Stimulated activated naive CD4-positive, alpha-beta T cell treated with Interleukin-2 at 50 U/mL for 16 hours (primary cell): ENCODE results near the gene VTN.
A peak's percentile ranks its signal among the peaks of the same experiment; 100 is the strongest.

Experiments used
- DNase-seq: peaks from one replicate; lab custom pipeline; 2025; lab: John Stamatoyannopoulos, UW

The VTN gene

DNA sequence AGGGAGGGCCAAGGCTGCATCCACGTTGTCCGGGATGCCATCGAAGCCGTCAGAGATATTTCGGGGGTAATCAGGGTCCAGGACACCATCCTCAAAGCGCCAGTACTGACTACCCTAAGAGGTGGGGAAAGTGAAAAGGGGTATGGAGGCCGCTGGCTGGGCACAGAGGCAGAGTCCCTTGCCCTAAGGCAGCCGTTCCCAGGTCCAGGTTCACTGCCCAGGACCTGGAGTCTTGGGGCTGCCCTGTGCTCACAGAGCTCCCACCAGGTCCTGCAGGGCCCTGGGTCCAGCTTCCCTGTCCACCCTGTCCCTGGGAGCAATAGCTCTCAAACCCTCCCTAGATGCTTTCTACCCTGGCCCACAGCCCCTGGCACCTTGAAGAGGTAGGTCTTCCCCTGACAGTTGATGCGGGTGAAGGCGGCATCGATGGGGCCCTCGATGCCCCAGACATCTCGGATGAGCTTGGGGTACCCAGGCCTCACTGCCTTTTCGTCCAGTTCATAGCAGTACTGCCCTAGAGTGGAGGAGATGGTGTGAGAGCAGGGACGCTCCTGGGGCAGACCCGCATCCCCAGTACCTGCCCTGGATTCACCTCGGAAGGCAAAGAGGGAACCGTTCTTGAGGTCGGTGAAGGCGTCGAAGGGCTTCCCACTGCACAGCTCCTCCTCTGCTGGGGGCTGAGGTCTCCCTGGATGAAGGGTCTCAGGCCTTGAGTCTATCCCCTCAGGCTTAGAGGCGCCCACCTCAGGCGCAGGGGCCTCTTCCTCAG lies 1.0 kb downstream of the VTN start:
- no peak for DNase-seq

GRCh38 chr17:28368306-28368831 lies 1.7 kb downstream of the VTN start:
- no peak for DNase-seq

DNA sequence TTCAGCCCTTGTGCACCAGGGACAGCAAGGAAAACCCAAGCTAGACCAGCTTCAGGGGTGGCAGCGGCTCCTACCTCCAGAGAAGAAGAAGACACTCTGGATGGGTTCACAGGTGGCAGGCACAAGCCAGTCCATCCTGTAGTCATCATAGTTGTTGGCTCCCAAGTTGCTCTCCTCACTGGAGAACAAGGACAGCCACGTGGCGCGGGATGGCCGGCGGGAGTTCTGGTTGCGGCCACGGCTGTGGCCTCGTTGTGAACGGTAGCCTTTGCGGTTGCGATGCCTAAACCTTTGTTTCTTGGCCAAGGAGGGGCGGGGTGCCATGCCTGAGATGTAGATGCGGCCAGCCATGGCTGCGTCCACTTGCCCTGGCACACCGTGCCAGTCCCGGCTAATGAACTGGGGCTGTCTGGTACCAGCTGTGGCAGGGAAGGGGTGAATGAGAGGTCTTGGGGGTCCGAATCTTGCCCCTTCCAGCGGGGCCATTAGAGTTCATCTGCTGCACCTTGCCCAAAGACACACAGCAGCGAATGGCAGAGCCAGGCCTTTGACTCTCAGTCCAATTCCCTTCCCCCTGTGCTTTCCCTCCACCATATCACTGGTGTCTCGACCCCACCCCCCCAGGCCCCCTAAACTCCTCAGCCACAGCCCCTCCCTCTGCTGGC lies 2.3 kb downstream of the VTN start:
- no peak for DNase-seq

DNA sequence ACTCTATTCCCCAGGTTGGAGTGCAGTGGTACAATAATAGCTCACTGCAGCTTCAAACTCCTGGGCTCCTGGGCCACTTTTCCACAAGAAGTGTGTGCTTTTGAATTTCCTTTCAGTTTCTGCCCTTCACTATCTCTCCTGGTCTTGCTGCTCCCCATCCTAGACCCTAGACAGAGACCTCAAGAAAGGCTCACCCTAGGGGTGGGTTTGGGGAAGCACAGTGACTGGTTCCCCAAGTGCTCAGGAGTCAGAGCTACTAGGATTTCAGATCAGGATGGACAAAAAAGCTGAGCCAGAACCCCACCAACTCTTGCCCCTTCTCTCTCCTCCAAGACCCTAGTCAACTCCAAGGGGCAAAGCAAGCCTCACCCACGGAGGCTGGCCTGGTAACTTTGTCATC lies 3.5 kb downstream of the VTN start:
- DNase-seq = no peak

GRCh38 chr17:28365487-28365886 lies 4.6 kb downstream of the VTN start:
- DNase-seq = no peak

DNA sequence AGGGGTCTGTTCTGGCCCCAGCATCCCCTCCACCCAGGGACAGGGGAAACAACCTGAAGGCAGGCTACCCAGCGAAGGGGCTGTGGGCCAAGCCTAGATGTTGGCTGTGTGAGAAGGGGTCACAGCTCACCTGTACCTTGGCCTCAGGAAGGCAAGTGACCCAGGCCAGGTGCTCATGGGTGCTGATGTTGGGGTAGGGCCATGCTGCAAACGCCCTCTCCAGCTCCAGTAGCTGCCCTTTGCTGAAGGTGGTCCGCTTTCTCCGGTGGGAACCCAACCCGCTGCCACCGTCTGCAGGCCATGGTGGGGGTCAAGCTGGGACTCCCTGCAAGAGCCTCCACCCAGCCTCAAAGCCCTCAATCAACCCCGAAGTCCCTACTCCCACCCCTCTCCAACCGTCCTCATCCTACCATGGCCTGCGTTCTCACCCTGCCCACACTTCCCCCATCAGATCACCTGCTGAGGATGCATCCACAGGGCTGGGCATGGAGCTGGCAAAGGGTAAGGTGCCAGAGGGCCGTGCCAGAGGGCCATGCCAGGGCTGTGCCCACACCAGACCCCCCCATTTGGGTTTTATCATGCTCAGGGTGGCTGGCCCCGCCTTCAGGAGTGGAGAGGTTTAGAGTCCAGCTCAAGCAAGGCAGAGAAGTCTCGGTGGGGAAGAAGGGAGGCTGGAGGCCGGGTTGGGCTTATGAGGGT lies 5.3 kb downstream of the VTN start, which contains the start of gene SEBOX:
TSS of gene SEBOX (minus strand) at position 535 of the 699 bp plus-strand sequence. CDS start at position 487, 48 bp downstream.
- DNase-seq = no peak

DNA sequence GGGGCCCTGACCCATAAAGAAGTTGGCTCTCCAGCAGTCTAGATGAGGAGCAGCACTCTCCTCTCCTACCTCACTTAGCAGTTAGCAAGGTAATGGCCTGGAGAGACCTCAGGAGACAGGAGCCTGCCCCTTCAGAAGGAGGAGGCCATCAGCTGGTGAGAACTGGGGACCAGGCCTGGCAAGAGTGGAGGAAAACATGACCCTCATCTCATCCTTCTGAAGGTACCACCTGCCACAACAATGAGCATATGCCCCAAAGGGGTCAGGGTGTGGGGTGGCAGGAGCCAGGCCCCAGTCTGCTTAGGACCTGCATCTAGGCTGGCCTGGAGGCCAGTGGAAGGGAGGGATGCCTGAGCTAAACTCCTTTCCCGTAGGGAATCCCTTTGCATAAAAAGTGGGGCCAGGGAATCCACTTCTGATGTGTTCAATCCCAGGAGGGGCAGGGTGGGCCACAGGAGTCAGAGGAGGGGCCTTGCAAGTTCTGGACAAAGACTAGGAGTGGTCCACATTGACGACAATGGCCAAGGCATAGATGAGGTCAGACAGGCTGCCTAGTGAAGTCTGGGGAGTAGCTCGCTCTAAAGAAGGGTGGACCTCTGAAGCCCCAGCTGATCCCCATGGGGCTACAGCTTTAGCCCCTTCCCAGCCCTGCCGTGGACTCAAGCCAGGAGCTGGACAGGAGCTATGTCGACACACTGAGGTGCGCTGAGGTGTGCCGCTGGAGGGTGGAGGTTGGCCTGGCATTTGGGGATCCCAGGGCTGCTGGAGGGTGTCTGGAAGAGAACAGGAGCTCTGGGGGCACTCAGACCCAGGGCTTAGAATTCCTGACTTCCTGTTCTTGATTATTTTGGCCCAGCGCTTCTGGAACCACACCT lies 6.1 kb downstream of the VTN start:
- no peak for DNase-seq

- no peak for DNase-seq
These were observed 6.9 kb downstream of the VTN start for GRCh38 chr17:28363186-28363585.

DNA sequence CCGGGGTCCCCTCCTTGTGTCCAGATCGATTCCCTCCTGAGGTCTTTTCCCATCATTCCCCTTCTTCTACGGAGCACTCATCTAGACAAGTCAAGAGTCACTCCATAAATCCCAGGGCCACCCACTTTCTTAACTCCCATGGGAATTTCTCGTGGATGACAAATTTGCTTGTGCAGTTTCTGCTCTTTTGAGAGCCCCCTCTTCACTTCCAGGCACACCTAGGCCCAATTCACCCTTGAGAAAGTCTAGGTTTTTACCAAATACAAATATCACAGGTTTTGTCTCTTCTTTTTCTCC lies 12.3 kb downstream of the VTN start:
- DNase-seq = no peak

DNA sequence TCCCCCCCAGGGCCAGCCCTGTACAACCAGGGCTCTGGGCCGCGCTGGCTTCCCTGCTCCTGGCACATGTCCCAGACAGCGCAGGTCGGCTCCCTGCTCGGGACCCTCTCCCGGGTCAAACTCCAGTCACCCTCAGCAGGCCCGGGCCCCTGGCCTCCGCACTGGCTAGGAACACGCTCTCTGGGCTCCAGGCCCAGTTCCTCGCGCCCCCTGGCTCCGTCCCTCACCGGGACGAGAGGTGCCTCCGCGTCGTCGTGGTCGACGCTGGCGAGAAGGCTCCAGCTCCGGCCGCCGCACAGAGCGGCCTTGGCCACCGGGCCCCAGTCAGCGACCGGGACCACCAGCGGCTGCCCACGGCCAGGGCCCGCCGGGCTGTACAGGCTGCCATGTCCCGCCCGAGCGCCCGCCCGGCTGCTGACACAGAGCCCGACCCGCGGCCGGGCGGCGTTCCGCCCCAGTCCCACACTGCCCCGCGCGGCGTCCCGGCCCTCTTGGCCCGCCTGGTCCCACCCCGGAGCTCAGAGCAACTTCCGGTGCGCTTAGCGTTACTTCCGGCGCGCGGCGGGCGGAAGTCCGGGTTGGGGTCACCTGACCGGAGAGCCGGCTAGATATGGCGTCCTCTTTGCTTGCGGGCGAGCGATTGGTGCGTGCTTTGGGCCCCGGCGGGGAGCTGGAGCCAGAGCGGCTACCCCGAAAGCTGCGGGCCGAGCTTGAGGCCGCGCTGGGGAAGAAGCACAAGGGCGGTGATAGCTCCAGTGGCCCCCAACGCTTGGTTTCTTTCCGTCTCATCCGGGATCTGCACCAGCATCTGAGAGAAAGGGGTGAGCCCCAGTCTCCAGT lies 12.8 kb downstream of the VTN start, which contains the start of gene POLDIP2:
TSS of gene POLDIP2 (minus strand) at position 467 of the 840 bp plus-strand sequence. CDS start at position 388, 79 bp downstream.
- DNase-seq = peak; percentile 94

DNA sequence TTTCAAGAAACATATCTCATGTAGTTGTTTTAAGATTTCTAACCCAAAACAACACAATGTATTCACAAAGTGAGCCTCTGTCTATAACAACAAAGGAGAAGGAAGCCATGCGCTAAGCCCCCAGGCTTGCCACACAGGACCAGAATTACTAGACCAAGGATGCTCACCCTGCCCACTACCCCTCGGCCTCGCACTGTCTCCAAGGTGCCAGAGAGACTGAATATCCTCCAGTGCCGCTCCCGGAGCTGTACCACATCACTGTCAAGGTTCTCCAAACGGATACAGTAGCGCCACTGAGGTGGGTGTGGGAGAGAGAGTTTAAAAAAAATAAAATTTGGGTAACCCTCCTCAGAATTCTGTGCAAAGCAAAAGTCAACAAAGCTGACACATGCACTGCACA lies 19.8 kb downstream of the VTN start:
- no peak for DNase-seq

GRCh38 chr17:28348979-28349378 lies 21.1 kb downstream of the VTN start:
- DNase-seq = no peak

- DNase-seq = no peak
These were observed 22.7 kb downstream of the VTN start for GRCh38 chr17:28347261-28347891.

GRCh38 chr17:28346746-28347246 lies 23.3 kb downstream of the VTN start:
- no peak for DNase-seq

- DNase-seq = no peak
These were observed 23.9 kb downstream of the VTN start for GRCh38 chr17:28346199-28346580.

GRCh38 chr17:28345419-28346198 lies 24.5 kb downstream of the VTN start:
- DNase-seq = no peak

DNA sequence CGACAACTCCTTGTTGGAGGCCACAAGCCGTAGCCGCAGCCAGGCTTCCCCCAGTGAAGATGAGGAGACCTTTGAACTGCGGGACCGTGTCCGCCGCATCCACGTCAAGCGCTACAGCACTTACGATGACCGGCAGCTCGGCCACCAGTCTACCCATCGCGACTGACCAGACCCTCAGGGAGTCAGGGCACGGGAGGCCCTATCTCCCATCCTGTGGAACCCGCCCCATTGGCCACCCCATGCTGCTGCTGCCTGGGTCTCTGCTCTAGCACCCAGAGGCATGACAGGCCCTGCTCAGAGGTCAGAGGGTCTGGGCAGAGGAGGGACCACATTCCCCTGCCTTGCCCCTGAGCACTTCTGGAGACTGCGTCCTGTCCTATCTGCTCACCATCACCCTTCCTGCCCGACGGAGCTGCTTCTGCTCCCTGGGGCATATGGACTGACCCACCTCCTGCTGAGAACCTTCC lies 25.6 kb downstream of the VTN start:
- no peak for DNase-seq

DNA sequence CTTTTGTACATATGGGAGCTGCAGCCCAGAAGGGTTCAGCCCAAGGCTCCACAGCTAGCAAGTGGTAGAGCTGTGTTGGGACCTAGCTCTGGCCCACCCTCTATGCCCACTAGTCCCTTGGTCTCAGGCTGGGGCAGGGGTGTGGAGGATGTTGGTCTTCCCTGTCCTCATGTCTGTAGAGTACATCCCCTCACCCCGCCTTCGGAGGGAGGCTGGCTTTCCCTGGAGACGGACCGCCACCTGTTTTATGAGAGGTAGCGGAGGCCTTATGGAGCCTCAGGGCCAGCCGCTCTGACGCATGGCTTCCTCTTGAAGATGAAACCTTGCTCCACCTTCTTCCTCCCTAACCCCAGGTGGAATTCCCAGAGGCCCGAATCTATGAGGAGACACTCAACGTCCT lies 26.1 kb downstream of the VTN start:
- no peak for DNase-seq

DNA sequence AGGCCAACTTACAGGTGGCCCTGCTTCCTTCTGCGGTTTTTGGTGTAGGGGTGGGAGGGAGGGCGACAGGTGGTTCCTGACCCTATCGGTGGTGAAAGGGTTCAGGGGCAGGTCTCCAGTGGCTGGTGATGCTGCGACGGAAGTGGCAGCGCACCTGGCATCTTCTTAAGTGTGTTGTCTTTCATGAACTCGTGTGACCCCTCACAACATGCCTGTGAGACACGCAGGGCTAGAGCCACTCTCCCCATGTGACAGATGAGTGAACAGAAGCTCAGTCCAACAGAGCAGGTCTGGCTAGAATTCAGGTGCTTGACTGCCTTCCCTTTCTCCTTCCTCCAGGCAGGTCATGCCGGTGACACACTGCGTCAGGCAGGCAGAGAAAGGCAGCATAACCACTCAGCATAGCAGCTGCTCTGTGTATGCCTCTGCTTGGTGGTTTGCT lies 26.6 kb downstream of the VTN start:
- DNase-seq = no peak
